ENCODE measurements around the gene MARCHF6.

MARCHF6 gene

DNA sequence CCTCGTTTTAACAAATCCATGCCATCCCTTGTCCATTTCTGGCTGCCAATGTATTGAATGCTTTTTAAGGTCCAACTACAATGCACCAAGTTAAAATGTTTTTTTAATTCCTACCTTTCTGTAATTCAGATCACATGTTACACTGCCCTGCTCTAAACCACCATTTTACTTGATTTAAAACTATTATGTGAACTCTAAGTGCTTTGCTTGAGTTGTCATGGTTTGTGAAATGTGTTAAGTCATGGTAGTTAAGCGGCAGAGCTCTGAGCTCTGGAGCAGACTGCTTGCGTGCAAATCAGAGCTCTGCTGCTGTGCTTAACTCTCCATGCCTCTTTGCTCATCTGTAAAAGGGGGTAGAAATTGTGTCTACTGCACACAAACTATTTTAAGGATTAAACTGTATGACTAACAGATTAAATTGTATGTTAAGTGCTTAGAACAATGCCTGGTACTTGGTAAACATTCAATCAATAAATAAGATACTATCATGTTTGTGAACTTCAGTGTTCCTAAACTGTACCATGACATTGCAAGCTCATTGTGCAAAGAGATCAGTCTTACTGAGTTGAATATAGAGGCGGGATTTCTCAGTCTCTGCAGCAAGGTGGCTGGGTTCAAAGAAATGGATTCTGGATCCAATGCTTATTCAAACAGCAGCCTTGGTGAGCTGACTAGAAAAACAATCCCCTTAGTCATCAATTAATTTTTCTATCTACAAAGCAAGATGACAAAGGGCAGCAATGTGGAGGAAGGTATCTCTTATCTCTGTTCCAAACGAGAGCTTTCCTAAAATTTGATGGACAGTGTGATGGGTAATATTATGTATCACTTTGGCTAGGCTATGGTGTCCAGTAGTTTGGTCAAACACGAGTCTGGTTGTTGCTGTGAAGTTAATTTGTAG is 29.7 kb upstream of the MARCHF6 start:
- no peak for DNase-seq (ENCODE audit: low read depth)
- H3K4me3 ChIP-seq (ENCODE audit: low read depth, low read length): no peak overlapping the region

- no peak for DNase-seq (ENCODE audit: low read depth)
- no peak overlapping the region for H3K4me3 ChIP-seq (ENCODE audit: low read depth, low read length)
These were observed 28.8 kb upstream of the MARCHF6 start for GRCh38 chr5:10324518-10325370.

GRCh38 chr5:10328323-10328722 is 25.2 kb upstream of the MARCHF6 start:
- no peak for DNase-seq (ENCODE audit: low read depth)
- no peak overlapping the region for H3K4me3 ChIP-seq (ENCODE audit: low read depth, low read length)

DNA sequence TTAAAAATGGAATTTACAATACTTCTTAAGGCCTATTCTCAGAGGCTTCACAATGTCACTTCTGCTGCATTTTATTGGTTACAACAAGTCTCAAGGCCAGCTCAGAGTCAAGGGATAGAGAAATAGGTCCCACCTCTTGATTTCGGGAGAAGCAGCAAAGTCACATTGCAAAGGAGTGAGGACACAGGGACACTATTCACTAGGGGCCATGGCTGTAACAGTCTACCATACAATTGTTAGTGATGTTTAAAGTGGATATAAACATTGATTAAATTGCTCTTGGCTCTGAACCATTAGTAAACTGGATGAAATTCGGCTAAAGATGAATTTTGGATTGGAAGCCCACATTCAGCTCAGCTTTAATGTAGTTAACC is 24.1 kb upstream of the MARCHF6 start:
- no peak overlapping the region for H3K4me3 ChIP-seq (ENCODE audit: low read depth, low read length)
- DNase-seq (ENCODE audit: low read depth): no peak

DNA sequence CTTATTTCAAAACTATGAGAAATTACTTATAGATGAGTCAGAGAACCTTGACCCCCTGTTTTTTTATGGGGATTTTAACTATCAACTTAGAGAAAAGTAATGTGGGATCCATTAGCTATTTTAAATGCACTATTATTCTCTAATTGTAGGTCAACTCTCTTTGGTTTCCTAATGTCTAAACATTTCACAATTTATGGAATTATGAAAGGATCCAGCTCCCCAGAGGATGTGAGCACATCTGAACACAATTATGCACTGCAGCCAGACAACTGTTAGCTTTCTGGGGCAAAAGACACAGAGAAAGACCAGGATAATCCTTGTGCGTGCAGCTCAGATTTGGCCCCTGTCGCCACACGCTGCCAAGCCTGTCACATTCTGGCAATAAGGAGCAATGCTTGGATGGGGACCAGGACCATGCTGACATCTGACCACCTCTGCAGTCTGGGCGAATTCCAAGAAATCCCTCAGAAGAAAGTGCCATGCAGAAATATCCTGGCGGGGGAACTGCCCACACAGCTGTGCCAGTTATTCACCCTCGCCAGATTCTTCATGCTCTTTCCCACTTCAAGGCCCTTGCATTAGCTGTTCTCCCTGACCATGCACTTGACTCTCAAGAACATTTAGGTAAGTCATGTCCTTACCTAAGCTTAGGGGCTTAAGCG is 23.5 kb upstream of the MARCHF6 start:
- no peak overlapping the region for H3K4me3 ChIP-seq (ENCODE audit: low read depth, low read length)
- peak; percentile 84 for DNase-seq (ENCODE audit: low read depth)

DNA sequence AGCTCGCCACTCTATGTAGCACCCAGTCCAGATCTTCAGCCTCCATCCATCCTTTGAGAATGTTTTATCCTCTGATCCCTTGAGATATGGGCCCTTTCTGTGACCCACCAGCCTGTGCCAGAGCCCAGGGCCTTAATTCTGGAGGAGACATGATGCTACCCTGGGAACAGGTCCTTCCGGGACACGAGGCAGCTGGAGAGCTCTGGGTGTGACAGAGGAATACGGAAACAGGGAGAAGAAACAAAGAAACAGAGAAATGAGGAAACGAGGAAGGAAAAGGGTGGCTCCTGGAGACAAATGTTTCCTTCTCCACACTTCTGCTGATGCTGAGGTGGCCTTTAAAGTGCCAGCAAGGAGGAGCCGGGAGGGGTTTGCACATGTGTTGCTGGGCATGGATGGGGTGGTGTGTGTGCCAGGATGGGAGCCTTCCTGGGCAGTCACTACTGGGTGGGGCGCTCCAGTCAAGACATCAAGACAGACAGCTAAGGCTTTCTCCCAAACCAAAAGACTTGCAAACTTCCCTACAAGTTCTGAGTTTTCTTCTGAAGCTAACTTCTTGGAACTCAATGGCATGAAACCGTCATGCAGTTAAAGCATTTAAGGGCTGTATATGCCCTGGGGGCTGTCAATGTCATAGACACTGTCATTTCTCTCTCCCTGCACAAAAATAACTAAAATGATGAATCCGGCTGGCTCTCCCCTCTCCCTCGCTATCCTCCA is 22.8 kb upstream of the MARCHF6 start:
- no peak overlapping the region for H3K4me3 ChIP-seq (ENCODE audit: low read depth, low read length)
- no peak for DNase-seq (ENCODE audit: low read depth)

DNA sequence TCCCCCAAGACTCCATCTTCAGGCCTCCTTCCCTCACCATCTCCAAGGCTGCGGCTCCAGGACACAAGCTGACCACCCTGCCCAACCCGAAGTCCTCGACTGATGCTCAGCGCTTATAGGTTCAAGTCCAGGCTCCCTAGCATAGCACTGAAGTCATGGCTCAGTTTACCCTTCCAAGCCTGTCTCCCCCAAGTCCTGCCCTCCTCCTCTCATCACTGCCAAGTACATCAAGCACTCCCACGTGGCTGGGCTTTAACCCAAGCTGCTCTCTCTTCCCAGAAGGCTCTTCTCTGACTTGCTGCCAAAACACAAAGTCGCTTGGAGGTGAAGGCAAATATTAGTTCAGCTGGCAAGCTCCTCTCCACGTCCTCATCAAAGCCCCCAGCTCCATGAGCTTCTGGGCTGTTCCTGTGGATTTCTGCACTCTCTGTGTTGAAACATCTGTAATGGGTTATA is 22.1 kb upstream of the MARCHF6 start:
- peak; percentile 92 for DNase-seq (ENCODE audit: low read depth)
- no peak overlapping the region for H3K4me3 ChIP-seq (ENCODE audit: low read depth, low read length)

- DNase-seq (ENCODE audit: low read depth): no peak
- no peak overlapping the region for H3K4me3 ChIP-seq (ENCODE audit: low read depth, low read length)
These were observed 21.2 kb upstream of the MARCHF6 start for GRCh38 chr5:10332301-10332700.

GRCh38 chr5:10333154-10334006 is 20.1 kb upstream of the MARCHF6 start:
- no peak for DNase-seq (ENCODE audit: low read depth)

DNA sequence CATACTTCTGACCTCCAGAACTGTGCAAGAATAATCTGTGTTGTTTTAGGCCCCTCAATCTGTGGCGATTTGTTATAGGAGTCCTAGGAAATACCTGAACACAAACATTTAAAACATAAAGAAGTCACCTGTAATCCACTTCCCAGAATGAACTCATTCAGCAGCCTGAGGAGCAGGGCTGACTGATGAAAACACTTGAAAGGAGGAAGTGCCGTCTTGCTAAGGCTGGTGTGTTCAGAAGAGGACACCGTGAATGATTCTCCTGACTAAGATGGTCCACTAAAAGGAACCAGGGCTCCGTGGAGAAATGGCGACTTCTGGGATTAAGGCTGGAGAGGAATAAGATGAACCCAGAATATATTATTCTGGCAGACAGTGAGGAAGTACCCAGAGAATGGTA is 18.7 kb upstream of the MARCHF6 start:
- no peak for DNase-seq (ENCODE audit: low read depth)
- no peak overlapping the region for H3K4me3 ChIP-seq (ENCODE audit: low read depth, low read length)

More at GRCh38 chr5:10333154-10334006, 20.1 kb upstream of the MARCHF6 start:
- H3K4me3 ChIP-seq (ENCODE audit: low read depth, low read length): peak overlapping the region; percentile 52

DNA sequence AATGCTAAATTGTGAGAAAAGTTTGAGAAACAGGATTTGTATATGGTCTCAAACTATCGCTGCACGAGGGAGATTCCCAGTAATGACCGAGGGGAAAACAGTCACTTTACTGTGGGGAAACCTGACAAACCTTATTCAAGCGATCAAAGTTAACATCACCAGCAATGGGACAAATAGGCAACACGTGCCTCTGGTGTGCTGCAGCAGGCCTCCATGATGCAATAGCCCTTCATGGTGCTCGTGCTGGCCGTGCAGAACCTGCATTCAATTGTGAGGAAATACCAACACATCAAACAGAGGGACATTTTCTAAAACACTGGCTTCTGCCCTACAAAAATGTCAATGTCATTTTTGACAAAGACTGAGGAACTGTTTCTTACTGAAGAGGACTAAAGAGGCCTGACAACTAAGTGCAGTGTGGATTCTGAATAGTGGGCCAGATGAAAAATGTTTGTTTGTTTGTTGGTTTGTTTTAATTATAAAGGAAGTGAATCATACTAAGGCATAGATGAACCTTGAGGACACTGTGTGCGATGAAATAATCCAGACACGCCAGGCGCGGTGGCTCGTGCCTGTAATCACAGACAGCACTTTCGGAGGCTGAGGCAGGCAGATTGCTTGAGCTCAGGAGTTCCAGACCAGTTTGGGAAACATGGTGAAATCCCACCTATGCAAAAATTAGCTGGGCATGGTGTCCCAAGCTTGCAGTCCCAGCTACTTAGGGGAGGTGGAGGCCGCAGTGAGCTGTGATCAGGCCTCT is 17.6 kb upstream of the MARCHF6 start:
- DNase-seq (ENCODE audit: low read depth): no peak
- no peak overlapping the region for H3K4me3 ChIP-seq (ENCODE audit: low read depth, low read length)

- no peak overlapping the region for H3K4me3 ChIP-seq (ENCODE audit: low read depth, low read length)
- DNase-seq (ENCODE audit: low read depth): no peak
These were observed 16.4 kb upstream of the MARCHF6 start for GRCh38 chr5:10337107-10337506.

DNA sequence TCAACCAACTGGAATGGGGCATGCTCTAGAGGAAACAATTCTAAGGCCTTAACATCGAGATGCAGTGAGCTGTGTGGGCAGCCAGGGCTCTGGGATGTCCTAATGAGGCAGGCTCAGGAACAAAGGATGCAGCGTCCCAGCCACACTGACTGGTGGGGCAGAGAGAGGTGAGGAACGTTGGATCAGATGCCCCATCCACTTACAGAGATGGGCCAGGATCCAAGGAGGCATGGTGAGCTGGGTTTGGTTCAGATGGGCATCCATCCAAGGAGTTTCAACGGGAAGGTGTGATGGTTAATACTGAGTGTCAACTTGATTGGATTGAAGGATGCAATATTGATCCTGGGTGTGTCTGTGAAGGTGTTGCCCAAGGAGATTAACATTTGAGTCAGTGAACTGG is 15.5 kb upstream of the MARCHF6 start:
- DNase-seq (ENCODE audit: low read depth): no peak
- H3K4me3 ChIP-seq (ENCODE audit: low read depth, low read length): no peak overlapping the region

GRCh38 chr5:10338686-10339057 is 14.8 kb upstream of the MARCHF6 start:
- no peak overlapping the region for H3K4me3 ChIP-seq (ENCODE audit: low read depth, low read length)

DNA sequence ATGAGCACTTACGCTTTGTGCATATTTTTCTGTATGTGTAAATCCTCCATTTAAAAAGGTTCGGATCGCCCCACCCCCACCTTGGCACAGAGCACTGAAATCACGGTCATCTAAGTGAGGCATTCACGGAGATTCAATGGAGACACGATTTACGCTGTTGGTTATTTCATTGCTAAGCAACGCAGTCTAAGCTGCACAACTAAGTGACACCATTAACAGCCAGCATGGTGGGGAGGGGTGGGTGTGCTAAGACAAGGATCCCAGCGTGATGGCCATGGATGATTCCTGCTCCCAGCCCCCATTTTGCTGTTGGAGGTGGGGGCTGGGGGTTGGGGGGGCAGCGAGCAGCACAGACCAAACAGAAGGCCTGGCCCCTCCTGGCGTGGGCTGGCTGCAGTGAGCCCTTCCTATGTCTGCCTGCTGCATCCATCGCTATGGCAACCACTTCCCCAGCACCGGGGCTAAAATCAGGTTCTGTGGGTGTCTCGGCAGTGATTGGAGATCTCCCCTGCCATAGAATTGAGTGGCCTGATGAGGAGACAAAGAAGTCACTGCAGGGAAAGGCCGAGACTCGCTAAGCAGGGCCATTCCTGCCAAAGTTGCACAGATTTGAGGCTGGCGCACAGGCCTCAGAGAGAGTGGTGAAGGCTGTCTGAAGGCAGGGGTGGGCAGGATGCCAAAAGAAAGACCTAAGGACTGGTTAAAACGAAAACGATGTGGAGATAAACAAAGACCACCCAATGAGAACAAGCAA is 14.3 kb upstream of the MARCHF6 start:
- H3K4me3 ChIP-seq (ENCODE audit: low read depth, low read length): no peak overlapping the region
- DNase-seq (ENCODE audit: low read depth): no peak

More at GRCh38 chr5:10338686-10339057, 14.8 kb upstream of the MARCHF6 start:
- no peak for DNase-seq (ENCODE audit: low read depth)

DNA sequence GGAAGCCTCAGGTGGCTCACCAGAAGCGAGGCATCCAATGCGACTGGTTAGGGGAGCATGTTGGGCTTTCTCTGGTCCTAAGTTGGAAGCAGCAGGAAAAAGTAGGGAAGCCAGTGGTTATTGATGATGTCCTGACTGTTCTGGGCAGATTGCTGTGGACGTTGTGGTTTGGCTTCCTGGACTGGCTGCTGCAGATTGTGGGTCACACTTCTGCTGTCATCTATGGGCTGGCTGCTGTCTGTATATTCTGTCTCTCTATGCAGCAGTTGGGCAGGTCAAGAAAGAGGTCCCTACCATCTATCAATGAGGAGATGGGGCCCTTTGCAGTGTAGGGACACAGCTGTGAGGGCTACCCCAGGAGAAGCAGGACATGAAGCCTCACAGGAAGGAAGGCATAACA is 13.5 kb upstream of the MARCHF6 start:
- no peak for DNase-seq (ENCODE audit: low read depth)

GRCh38 chr5:10343486-10343885 is 10.0 kb upstream of the MARCHF6 start:
- DNase-seq (ENCODE audit: low read depth): no peak
- H3K4me3 ChIP-seq (ENCODE audit: low read depth, low read length): no peak overlapping the region

More for the DNA sequence above, 13.5 kb upstream of the MARCHF6 start:
- H3K4me3 ChIP-seq (ENCODE audit: low read depth, low read length): no peak overlapping the region

Data from skeletal muscle cell (primary cell).